ENCODE results near the gene SORCS2. TPM values are rescaled to one million over a fixed set of nuclear protein-coding genes. Genes with fewer than 3 reads are reported as not detected.

SORCS2 gene
- total RNA-seq, 1 experiment from 2014 or later: 0.06 TPM

DNA sequence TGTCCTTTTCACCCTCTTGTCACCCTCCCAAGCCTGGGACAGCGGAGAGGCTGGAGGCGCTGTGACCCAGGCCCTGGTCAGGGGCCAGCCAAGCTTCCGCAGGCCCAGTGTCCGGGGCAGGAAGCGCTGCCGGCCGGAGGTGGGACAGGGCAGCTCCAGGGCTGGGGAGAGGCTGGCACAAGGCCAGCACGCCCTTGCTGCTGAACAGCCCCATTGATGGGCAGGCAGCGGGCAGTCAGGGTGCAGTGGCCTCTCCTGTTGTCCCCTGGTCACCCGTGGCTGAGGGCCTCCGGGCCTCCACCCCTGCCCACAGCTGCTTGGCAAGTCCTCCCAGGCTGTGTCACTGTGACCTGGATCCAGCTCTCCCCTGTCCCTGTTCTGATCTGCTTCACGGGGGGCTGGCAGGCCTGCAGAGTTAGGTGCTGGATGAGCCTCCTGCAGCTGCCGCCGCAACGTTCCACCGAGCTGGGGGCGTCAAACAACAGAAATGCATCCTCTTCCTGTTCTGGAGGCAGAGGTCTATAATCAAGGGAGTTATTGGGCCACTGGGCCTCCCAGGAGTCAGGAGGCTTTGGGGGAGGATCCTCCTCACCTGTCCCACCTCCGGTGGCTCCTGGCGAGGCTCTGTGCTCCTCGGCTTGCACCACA lies 134.5 kb downstream of the SORCS2 start:
- TF ChIP-seq, protein P1, sequence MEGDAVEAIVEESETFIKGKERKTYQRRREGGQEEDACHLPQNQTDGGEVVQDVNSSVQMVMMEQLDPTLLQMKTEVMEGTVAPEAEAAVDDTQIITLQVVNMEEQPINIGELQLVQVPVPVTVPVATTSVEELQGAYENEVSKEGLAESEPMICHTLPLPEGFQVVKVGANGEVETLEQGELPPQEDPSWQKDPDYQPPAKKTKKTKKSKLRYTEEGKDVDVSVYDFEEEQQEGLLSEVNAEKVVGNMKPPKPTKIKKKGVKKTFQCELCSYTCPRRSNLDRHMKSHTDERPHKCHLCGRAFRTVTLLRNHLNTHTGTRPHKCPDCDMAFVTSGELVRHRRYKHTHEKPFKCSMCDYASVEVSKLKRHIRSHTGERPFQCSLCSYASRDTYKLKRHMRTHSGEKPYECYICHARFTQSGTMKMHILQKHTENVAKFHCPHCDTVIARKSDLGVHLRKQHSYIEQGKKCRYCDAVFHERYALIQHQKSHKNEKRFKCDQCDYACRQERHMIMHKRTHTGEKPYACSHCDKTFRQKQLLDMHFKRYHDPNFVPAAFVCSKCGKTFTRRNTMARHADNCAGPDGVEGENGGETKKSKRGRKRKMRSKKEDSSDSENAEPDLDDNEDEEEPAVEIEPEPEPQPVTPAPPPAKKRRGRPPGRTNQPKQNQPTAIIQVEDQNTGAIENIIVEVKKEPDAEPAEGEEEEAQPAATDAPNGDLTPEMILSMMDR (conservative IDR thresholded peaks at IDR 0.05; ENCODE audit: low read depth, low read length): no peak
- no peak for TF ChIP-seq EZH2 (IDR thresholded peaks at IDR 0.05; ENCODE audit: borderline replicate concordance, low read depth, low read length, poor library complexity, severe bottlenecking)

DNA sequence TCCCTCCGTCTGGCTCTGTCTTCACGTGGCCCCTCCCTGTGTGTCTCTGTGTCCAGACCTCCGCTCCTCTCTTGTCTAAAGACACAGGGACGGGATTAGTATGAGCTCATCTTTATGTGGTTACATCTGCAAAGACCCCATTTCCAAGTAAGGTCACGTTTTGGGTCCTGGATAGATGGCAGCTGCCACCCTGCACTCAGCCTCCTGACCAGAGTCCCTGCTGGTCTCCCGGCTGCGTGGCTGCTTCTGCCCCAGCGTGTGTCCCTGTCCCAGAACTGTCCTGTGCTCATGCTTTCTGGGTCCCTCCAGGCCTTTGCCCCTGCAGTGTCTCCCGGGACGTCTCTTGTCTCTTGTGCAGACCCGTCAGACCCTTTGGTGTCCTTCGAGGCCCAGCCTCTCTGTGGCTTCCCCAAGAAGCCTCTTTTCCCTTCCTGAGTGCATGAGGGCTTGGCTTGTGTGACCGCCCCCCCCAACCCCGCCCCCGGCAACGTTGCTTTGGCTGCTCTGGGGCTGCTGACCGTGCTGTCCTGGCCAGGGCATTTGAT lies 135.1 kb downstream of the SORCS2 start:
- CTCF ChIA-PET: no interaction called here
- H3K4me3 ChIP-seq (ENCODE audit: low read depth, low read length, poor library complexity, severe bottlenecking): no peak overlapping the region
- no peaks in the 10 kb centered on the region for H3K9me3 ChIP-seq (ENCODE audit: low read depth, low read length, poor library complexity, severe bottlenecking)
- no peaks in the 10 kb centered on the region for H3K36me3 ChIP-seq (ENCODE audit: insufficient read depth, low read length, poor library complexity, severe bottlenecking)
- no peak overlapping the region for H3K27ac ChIP-seq (ENCODE audit: low read depth, low read length, poor library complexity, severe bottlenecking)
- DNase-seq (ENCODE audit: low spot score): no peak
- no peaks in the 10 kb centered on the region for H3K4me1 ChIP-seq (ENCODE audit: insufficient read depth, low read length, poor library complexity, severe bottlenecking)
- BruUV-seq (replicated peaks): no TSS peak
- intact Hi-C loops (cut with micrococcal nuclease; ENCODE audit: unreplicated experiment): no loop called here
- POLR2A ChIA-PET (ENCODE audit: low non-redundant PET): no interaction called here
- no peaks in the 10 kb centered on the region for H3K27me3 ChIP-seq (replicated peaks; ENCODE audit: insufficient read depth, low read depth, low read length, poor library complexity)
- no peak for TF ChIP-seq EZH2 (IDR thresholded peaks at IDR 0.05; ENCODE audit: borderline replicate concordance, low read depth, low read length, poor library complexity, severe bottlenecking)
- TF ChIP-seq, protein P1 (conservative IDR thresholded peaks at IDR 0.05; ENCODE audit: low read depth, low read length): no peak

More for the DNA sequence above, 134.5 kb downstream of the SORCS2 start:
- no peaks in the 10 kb centered on the region for H3K4me1 ChIP-seq (ENCODE audit: insufficient read depth, low read length, poor library complexity, severe bottlenecking)
- ChIA-PET POLR2A (ENCODE audit: low non-redundant PET) (no interaction called here), CTCF (no interaction called here)
- H3K4me3 ChIP-seq (ENCODE audit: low read depth, low read length, poor library complexity, severe bottlenecking): no peak overlapping the region
- no peaks in the 10 kb centered on the region for H3K36me3 ChIP-seq (ENCODE audit: insufficient read depth, low read length, poor library complexity, severe bottlenecking)
- no peaks in the 10 kb centered on the region for H3K27me3 ChIP-seq (replicated peaks; ENCODE audit: insufficient read depth, low read depth, low read length, poor library complexity)
- no TSS peak for BruUV-seq (replicated peaks)
- intact Hi-C loops (cut with micrococcal nuclease; ENCODE audit: unreplicated experiment): no loop called here
- DNase-seq (ENCODE audit: low spot score): no peak
- no peak overlapping the region for H3K27ac ChIP-seq (ENCODE audit: low read depth, low read length, poor library complexity, severe bottlenecking)
- H3K9me3 ChIP-seq (ENCODE audit: low read depth, low read length, poor library complexity, severe bottlenecking): no peaks in the 10 kb centered on the region

DNA sequence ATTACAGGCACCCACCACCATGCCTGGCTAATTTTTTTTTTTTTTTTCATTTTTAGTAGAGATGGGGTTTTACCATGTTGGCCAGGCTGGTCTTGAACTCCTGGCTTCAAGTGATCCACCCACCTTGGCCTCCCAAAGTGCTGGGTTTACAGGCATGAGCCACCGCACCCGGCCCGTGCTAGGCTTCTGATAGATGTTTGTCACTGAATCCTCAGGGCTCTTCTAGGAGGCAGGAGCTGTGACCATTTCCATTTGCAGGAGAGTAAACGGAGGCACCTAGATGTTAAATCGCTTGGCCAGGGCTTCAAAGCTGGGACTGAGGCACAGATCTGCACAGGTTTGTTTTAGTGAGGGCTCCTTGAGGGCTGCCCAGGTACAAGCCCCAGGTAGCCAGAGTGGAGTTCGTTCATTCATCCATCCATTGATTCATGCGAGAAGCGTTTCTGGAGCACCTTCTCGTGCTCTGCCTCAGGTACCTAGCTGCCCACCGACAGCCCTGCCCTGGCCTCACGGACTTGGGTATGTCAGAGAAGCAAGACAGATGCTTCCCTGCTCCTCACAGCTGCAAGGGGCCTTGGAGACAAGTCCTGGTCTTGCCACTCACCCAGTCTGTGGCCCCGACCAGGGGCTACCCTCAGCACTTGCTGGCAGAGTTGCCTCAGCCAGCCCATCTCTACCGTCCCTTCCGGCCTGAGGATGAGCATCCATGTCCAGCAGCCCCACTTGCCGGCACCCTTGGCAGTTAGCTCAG lies 136.0 kb downstream of the SORCS2 start:
- Histone ChIP-seq H3K27me3 (replicated peaks; ENCODE audit: insufficient read depth, low read depth, low read length, poor library complexity) (no peaks in the 10 kb centered on the region), H3K9me3 (ENCODE audit: low read depth, low read length, poor library complexity, severe bottlenecking) (no peaks in the 10 kb centered on the region), H3K36me3 (ENCODE audit: insufficient read depth, low read length, poor library complexity, severe bottlenecking) (no peaks in the 10 kb centered on the region), H3K4me3 (ENCODE audit: low read depth, low read length, poor library complexity, severe bottlenecking) (no peak overlapping the region), H3K27ac (ENCODE audit: low read depth, low read length, poor library complexity, severe bottlenecking) (no peak overlapping the region), H3K4me1 (ENCODE audit: insufficient read depth, low read length, poor library complexity, severe bottlenecking) (no peaks in the 10 kb centered on the region)
- no peak for DNase-seq (ENCODE audit: low spot score)
- ChIA-PET CTCF (no interaction called here), POLR2A (ENCODE audit: low non-redundant PET) (no interaction called here)
- TF ChIP-seq, protein P1 (conservative IDR thresholded peaks at IDR 0.05; ENCODE audit: low read depth, low read length): no peak
- intact Hi-C loops (cut with micrococcal nuclease; ENCODE audit: unreplicated experiment): no loop called here
- no TSS peak for BruUV-seq (replicated peaks)

Measured in A673 (cell line).